Caco-2 (cell line): ENCODE measurements around the gene RNF2. TPM values are rescaled to one million over a fixed set of nuclear protein-coding genes. Genes with fewer than 3 reads are reported as not detected.

Experiments
- BruUV-seq: library from RNA; stranded (reverse); fragments of 400-500 nt; replicated peaks from 2 replicates; lab custom pipeline; 2021; lab: Mats Ljungman, UMichigan
- CTCF ChIA-PET: fragments of 300-600 bp; sonication (Branson Sonifier 250); formaldehyde crosslinking; loops from one replicate; lab custom pipeline; 2022; ENCODE audit warnings: antibody characterized with exemption; lab: Charles Lee
- POLR2A ChIA-PET: fragments of 300-600 bp; sonication (Branson Sonifier 250); formaldehyde crosslinking; loops from one replicate; lab custom pipeline; 2022; ENCODE audit warnings: antibody characterized with exemption; lab: Charles Lee
- DNase-seq, 2 experiments: peaks; one replicate each; pipeline versions ENCODE4 v3.0.0 to v3.0.0-alpha.2; 2020 to 2022
- H3K27me3 ChIP-seq: replicated peaks from 2 replicates; pipeline ENCODE4 v1.6.0; 2011; ENCODE audit warnings: low read length; ENCODE audit not compliant: control insufficient read depth, insufficient read depth
- H3K36me3 ChIP-seq: 2 replicates; pipeline ENCODE4 v1.5.1; 2011; ENCODE audit warnings: low read length; ENCODE audit not compliant: control insufficient read depth, insufficient read depth
- H3K4me1 ChIP-seq: fragments of 250-450 bp; sonication (Bioruptor Pico); 2 replicates; pipeline ENCODE4 v1.5.1; 2020; ENCODE audit warnings: mild to moderate bottlenecking
- H3K4me3 ChIP-seq: 2 replicates; pipeline ENCODE4 v1.5.1; 2011; ENCODE audit warnings: low read depth, mild to moderate bottlenecking, control low read depth, low read length
- H3K9me3 ChIP-seq: fragments of 250-450 bp; sonication (Bioruptor Pico); 2 replicates; pipeline ENCODE4 v1.5.1; 2020; ENCODE audit warnings: mild to moderate bottlenecking, moderate library complexity
- H3K27ac Mint-ChIP-seq: one replicate; pipeline ENCODE4 v1.8.0; 2022; ENCODE audit warnings: mixed read lengths; ENCODE audit not compliant: unreplicated experiment
- H3K27me3 Mint-ChIP-seq: one replicate; pipeline ENCODE4 v1.8.0; 2022; ENCODE audit warnings: mixed read lengths; ENCODE audit not compliant: insufficient read depth, unreplicated experiment
- H3K36me3 Mint-ChIP-seq: one replicate; pipeline ENCODE4 v1.8.0; 2022; ENCODE audit warnings: mild to moderate bottlenecking, mixed read lengths; ENCODE audit not compliant: insufficient read depth, unreplicated experiment
- H3K4me1 Mint-ChIP-seq: one replicate; pipeline ENCODE4 v1.8.0; 2022; ENCODE audit warnings: low read depth, mixed read lengths; ENCODE audit not compliant: unreplicated experiment
- H3K4me3 Mint-ChIP-seq: one replicate; pipeline ENCODE4 v1.8.0; 2022; ENCODE audit warnings: mild to moderate bottlenecking, moderate library complexity, mixed read lengths; ENCODE audit not compliant: unreplicated experiment
- H3K9me3 Mint-ChIP-seq: one replicate; pipeline ENCODE4 v1.8.0; 2022; ENCODE audit warnings: mixed read lengths; ENCODE audit not compliant: unreplicated experiment
- CTCF ChIP-seq, 2 experiments: fragments of 200-600 bp in 1 of 2; IDR thresholded peaks; 1 replicate in 1 of 2; 2 replicates in 1 of 2; pipeline versions ENCODE4 v1.5.1 to v1.8.0; 2011 to 2022; ENCODE audit warnings: antibody characterized with exemption in 1 of 2, control low read depth in 1 of 2, inconsistent platforms in 1 of 2, low read depth in 1 of 2, low read length in 1 of 2, mild to moderate bottlenecking in 1 of 2, moderate library complexity in 1 of 2; ENCODE audit not compliant: insufficient read depth in 1 of 2, severe bottlenecking in 1 of 2, unreplicated experiment in 1 of 2
- intact Hi-C: fragments of 100-400 bp; cut with micrococcal nuclease; formaldehyde crosslinking; loops from one replicate; pipeline ENCODE4 v1.10.0; 2022; ENCODE audit not compliant: unreplicated experiment
- total RNA-seq: library from RNA; stranded (reverse); gene quantifications from 2 replicates; pipeline ENCODE4 v1.2.3, GENCODE V29; 2022

Gene RNF2
- total RNA-seq, 1 experiment from 2014 or later, result 31.7 TPM

DNA sequence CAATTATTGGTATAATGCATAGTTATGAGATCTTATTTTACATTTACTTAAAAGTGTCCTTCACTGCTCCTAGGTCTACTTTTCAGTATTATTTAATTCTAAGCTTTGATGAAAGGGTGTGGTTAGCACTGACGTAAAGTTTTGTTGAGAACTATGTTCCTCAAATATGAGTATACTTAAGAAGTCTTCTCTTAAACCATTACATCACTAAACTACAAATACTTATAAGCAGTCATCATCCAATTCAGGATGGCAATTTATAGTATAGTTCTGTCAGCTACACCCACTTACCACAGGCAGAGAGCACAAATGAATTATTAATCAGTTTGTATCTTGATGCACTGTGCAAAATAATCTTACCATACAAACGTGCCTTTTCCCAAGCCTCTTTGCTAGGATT is 84.3 kb downstream of the RNF2 start:
- BruUV-seq, result no TSS peak
- ChIA-PET POLR2A (no interaction called here), CTCF (no interaction called here)

DNA sequence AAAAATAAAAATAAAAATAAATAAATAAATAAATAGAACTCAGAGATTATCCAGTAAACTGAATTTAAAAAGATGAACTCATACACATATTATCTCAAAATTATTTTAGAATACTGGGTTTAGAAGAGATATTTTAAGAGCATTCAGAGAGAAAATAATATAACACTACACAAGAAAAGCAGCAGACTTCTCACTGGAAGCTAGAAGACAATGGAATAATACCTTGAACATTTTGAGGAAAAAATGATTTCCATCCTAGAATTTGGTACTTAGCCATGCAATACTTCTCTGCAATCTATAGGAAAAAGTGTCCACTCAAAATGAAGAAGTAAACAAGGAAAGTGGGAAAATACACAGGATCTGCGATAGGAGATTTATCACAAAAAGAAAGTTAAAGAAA is 87.2 kb downstream of the RNF2 start:
- no peaks in the 10 kb centered on the region for H3K36me3 ChIP-seq
- CTCF ChIA-PET, result no interaction called here

More for the DNA sequence above, 84.3 kb downstream of the RNF2 start:
- no peaks in the 10 kb centered on the region for H3K4me1 ChIP-seq
- no peaks in the 10 kb centered on the region for H3K9me3 ChIP-seq
- Mint-ChIP-seq H3K4me3 (no peak overlapping the region), H3K27me3 (no peaks in the 10 kb centered on the region), H3K36me3 (peaks cover 27% of the 10 kb centered on the region), H3K27ac (no peak overlapping the region), H3K9me3 (peaks cover 14% of the 10 kb centered on the region), H3K4me1 (no peaks in the 10 kb centered on the region)
- DNase-seq, result no peak
- H3K36me3 ChIP-seq, result no peaks in the 10 kb centered on the region; the same call in 1 of the 2 replicates
- no peaks in the 10 kb centered on the region for H3K27me3 ChIP-seq
- no peak overlapping the region for H3K4me3 ChIP-seq
- intact Hi-C loops, result no loop called here
- no peak for TF ChIP-seq CTCF (IDR thresholded peaks at IDR 0.05; ENCODE audit: insufficient read depth in 1 of 2, low read depth in 1 of 2, low read length in 1 of 2, severe bottlenecking in 1 of 2, unreplicated experiment in 1 of 2)

DNA sequence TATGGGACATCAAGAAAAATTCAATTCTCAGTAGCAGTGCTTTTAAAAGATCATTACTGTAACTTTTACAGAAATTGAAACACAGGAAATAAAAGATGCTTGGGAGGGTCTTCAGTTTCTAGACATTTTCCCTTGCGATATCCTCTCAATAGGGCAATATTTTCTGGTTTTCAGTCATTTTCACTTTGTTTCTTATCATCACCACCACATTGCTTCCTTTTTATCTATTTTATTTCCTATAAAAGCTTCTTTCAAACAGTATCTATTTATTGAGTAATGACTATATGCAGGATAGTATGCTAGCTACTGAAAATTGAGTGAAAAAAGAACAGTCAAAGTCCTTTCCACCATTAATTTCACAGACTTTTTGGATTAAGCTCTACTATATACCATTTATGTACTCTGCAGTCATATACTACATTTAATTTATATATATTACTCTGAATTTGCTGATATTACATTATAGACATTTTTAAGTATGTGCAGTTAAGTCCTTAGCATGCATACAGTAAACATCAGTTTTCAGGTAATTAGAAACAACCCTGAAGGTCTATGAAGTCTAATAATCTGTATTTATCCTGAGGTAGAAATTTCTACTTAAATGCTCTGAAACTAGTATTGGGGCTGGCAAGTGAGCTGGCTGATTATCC is 92.7 kb downstream of the RNF2 start:
- DNase-seq, result no peak
- CTCF ChIA-PET, result no interaction called here
- H3K4me3 ChIP-seq, result no peak overlapping the region
- H3K27me3 Mint-ChIP-seq, result no peaks in the 10 kb centered on the region
- no peak overlapping the region for H3K27ac Mint-ChIP-seq
- no peaks in the 10 kb centered on the region for H3K9me3 ChIP-seq
- no peak for TF ChIP-seq CTCF (IDR thresholded peaks at IDR 0.05; ENCODE audit: insufficient read depth in 1 of 2, low read depth in 1 of 2, low read length in 1 of 2, severe bottlenecking in 1 of 2, unreplicated experiment in 1 of 2)
- H3K9me3 Mint-ChIP-seq, result peaks cover 9% of the 10 kb centered on the region
- BruUV-seq, result no TSS peak
- intact Hi-C loops, result no loop called here
- H3K36me3 ChIP-seq, result no peaks in the 10 kb centered on the region; the same call in 1 of the 2 replicates
- POLR2A ChIA-PET, result no interaction called here
- H3K4me1 Mint-ChIP-seq, result no peaks in the 10 kb centered on the region
- H3K4me1 ChIP-seq, result no peaks in the 10 kb centered on the region
- peaks cover 25% of the 10 kb centered on the region for H3K36me3 Mint-ChIP-seq
- H3K27me3 ChIP-seq, result no peaks in the 10 kb centered on the region
- H3K4me3 Mint-ChIP-seq, result no peak overlapping the region

More for the DNA sequence above, 87.2 kb downstream of the RNF2 start:
- H3K4me3 Mint-ChIP-seq, result no peak overlapping the region
- BruUV-seq, result no TSS peak
- no peak for DNase-seq
- POLR2A ChIA-PET, result no interaction called here
- no peak overlapping the region for H3K4me3 ChIP-seq
- no peaks in the 10 kb centered on the region for H3K4me1 Mint-ChIP-seq
- H3K27me3 ChIP-seq, result no peaks in the 10 kb centered on the region
- peaks cover 36% of the 10 kb centered on the region for H3K36me3 Mint-ChIP-seq
- intact Hi-C loops, result no loop called here
- no peaks in the 10 kb centered on the region for H3K27me3 Mint-ChIP-seq
- no peak overlapping the region for H3K27ac Mint-ChIP-seq
- no peaks in the 10 kb centered on the region for H3K4me1 ChIP-seq
- H3K9me3 Mint-ChIP-seq, result peaks cover 14% of the 10 kb centered on the region
- no peaks in the 10 kb centered on the region for H3K9me3 ChIP-seq
- no peak for TF ChIP-seq CTCF (IDR thresholded peaks at IDR 0.05; ENCODE audit: insufficient read depth in 1 of 2, low read depth in 1 of 2, low read length in 1 of 2, severe bottlenecking in 1 of 2, unreplicated experiment in 1 of 2)
